Measurements from ENCODE around the gene MRPL28. TPM values are rescaled to one million over a fixed set of nuclear protein-coding genes. Genes with fewer than 3 reads are reported as not detected.

Gene MRPL28
- total RNA-seq, 4 donors from 2014 or later: 57.9 to 68.2 (median 63.0) TPM

GRCh38 chr16:368388-369158, 1.8 kb downstream of the MRPL28 start:
- Histone ChIP-seq H3K27ac (no peak overlapping the region), H3K4me1 (peaks cover 16 to 25% (median 16%) of the 10 kb centered on the region in 3 donors), H3K9me3 (no peaks in the 10 kb centered on the region), H3K4me3 (no peak overlapping the region), H3K36me3 (peaks cover 14 to 58% (median 21%) of the 10 kb centered on the region in 3 donors), H3K27me3 (peaks cover 0 to 16% (median 0%) of the 10 kb centered on the region in 4 donors)
- intact Hi-C loops (cut with DNase I): no loop called here
- 90 to 93% methylated on average over 10 to 12 of the region's 29 CpGs for WGBS, 2 donors
- TF ChIP-seq CTCF (IDR thresholded peaks at IDR 0.05) (no peak), POLR2A (IDR thresholded peaks at IDR 0.05) (no peak)
- no peak for DNase-seq

- H3K27me3 ChIP-seq: peaks cover 0 to 26% (median 0%) of the 10 kb centered on the region in 4 donors
- H3K9me3 ChIP-seq: no peaks in the 10 kb centered on the region
- intact Hi-C loops (cut with DNase I): no loop called here
- no peak overlapping the region for H3K27ac ChIP-seq
- 93% methylated on average over 3 of the region's 18 CpGs for WGBS, 2 donors
- H3K4me1 ChIP-seq: peaks cover 16 to 27% (median 16%) of the 10 kb centered on the region in 3 donors
- TF ChIP-seq POLR2A (IDR thresholded peaks at IDR 0.05) (no peak), CTCF (IDR thresholded peaks at IDR 0.05) (no peak)
- no peak overlapping the region for H3K4me3 ChIP-seq
- peaks cover 14 to 48% (median 21%) of the 10 kb centered on the region in 3 donors for H3K36me3 ChIP-seq
- no peak for DNase-seq
These were observed 2.9 kb downstream of the MRPL28 start for GRCh38 chr16:367333-367903.

GRCh38 chr16:366476-366875, 3.9 kb downstream of the MRPL28 start:
- no peak overlapping the region for H3K4me3 ChIP-seq
- no peak for DNase-seq
- peaks cover 16 to 34% (median 23%) of the 10 kb centered on the region in 3 donors for H3K4me1 ChIP-seq
- no peak overlapping the region for H3K27ac ChIP-seq
- TF ChIP-seq CTCF (IDR thresholded peaks at IDR 0.05) (no peak), POLR2A (IDR thresholded peaks at IDR 0.05) (no peak)
- H3K9me3 ChIP-seq: no peaks in the 10 kb centered on the region
- peaks cover 14 to 38% (median 21%) of the 10 kb centered on the region in 3 donors for H3K36me3 ChIP-seq
- WGBS, 2 donors: 80% methylated on average over 4 of the region's 10 CpGs; no CpG with 5 or more reads in 1 of the 2 donors
- intact Hi-C loops (cut with DNase I): no loop called here
- peaks cover 0 to 32% (median 0%) of the 10 kb centered on the region in 4 donors for H3K27me3 ChIP-seq

- Histone ChIP-seq H3K4me3 (no peak overlapping the region), H3K27me3 (peaks cover 0 to 37% (median 0%) of the 10 kb centered on the region in 4 donors), H3K4me1 (peaks cover 7 to 19% (median 12%) of the 10 kb centered on the region in 3 donors), H3K27ac (no peak overlapping the region), H3K9me3 (no peaks in the 10 kb centered on the region), H3K36me3 (peaks cover 14 to 36% (median 21%) of the 10 kb centered on the region in 3 donors)
- no peak for DNase-seq
- TF ChIP-seq CTCF (IDR thresholded peaks at IDR 0.05) (no peak), POLR2A (IDR thresholded peaks at IDR 0.05) (no peak)
- intact Hi-C loops (cut with DNase I): no loop called here
- WGBS, 2 donors: 74 to 85% methylated on average over 8 to 13 of the region's 19 CpGs
These were observed 5.5 kb downstream of the MRPL28 start for GRCh38 chr16:364595-365491.
